Lower leg skin (tissue), 3 donors: Measurements from ENCODE around the gene DIP2B.
"Not testable (repeated sequence)": the region's sequence is repeated elsewhere in the genome, so short reads cannot be mapped to it uniquely, and the experiment has no call there.

ENCODE experiments used
- POLR2A ChIP-seq, 2 donors: fragments of 450-650 bp; IDR thresholded peaks; one replicate each; pipeline ENCODE4 v1.6.1; 2016 to 2017; ENCODE audit warnings: antibody characterized with exemption in 2 of 2, mild to moderate bottlenecking in 1 of 2, moderate library complexity in 1 of 2
- TF ChIP-seq, protein P1 (sequence below), 3 donors: fragments of 450-650 bp; IDR thresholded peaks; one replicate each; pipeline ENCODE4 v1.5.1; 2016; ENCODE audit warnings: antibody characterized with exemption in 3 of 3, mild to moderate bottlenecking in 3 of 3, moderate library complexity in 2 of 3

DNA sequence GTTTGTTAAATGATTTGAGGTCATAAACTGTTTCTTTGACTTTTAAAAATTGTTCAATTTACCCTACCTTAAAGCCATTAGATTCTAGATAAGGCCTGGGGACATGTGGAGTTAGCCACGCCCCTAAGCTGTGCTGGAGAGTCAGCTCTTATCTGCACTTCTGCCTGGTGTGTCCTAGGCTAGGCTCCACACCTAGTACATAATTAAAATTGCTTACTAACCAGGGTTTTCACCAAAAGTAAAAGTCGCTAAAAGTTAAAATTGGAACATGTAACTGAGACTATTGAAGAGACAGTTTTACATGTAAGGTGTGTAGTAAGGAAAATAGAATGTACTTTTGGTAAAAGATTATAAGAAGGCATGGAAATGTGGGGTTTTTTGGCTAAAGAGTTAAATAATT lies 264.0 kb downstream of the DIP2B start:
- TF ChIP-seq, protein P1, sequence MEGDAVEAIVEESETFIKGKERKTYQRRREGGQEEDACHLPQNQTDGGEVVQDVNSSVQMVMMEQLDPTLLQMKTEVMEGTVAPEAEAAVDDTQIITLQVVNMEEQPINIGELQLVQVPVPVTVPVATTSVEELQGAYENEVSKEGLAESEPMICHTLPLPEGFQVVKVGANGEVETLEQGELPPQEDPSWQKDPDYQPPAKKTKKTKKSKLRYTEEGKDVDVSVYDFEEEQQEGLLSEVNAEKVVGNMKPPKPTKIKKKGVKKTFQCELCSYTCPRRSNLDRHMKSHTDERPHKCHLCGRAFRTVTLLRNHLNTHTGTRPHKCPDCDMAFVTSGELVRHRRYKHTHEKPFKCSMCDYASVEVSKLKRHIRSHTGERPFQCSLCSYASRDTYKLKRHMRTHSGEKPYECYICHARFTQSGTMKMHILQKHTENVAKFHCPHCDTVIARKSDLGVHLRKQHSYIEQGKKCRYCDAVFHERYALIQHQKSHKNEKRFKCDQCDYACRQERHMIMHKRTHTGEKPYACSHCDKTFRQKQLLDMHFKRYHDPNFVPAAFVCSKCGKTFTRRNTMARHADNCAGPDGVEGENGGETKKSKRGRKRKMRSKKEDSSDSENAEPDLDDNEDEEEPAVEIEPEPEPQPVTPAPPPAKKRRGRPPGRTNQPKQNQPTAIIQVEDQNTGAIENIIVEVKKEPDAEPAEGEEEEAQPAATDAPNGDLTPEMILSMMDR (IDR thresholded peaks at IDR 0.05) = not testable (repeated sequence)
- not testable (repeated sequence) for TF ChIP-seq POLR2A (IDR thresholded peaks at IDR 0.05)
